ENCODE results near the gene IL11.

DNA sequence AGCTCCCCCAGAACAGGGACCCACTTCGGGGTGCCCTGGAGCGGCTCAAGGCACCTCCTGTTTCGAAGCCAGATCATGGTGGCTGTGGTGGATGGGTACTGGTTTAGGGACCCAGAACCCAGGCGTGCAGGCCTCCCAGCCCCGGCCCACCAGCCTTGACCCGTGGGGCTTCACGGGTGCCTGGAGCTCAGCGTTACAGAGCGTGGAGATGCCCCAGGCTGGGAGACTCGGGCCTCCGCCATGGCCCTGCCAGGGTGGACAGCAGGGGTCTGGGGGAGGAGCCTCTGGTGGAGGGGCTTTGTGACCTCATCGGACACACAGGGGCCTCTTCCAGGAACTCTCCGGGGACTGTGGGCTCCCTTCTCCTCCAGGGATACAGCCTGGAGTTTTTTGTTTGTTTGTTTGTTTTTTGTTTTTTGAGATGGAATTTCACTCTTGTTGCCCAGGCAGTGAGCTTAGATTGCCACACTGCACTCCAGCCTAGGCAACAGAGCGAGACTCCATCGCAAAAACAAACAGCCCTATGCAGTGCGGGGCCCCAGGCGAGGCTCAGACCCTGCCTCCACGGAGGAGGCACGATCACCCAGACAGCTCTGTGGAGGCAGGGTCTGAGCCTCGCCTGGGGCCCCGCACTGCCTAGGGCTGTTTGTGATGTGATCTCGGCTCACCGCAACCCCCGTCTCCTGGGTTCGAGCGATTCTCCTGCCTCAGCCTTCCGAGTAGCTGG is 7.1 kb downstream of the IL11 start, which contains the start of gene GARIN5B:
- TF ChIP-seq, protein P1, sequence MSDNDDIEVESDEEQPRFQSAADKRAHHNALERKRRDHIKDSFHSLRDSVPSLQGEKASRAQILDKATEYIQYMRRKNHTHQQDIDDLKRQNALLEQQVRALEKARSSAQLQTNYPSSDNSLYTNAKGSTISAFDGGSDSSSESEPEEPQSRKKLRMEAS (IDR thresholded peaks at IDR 0.05), result no peak
- TF ChIP-seq YY1 (IDR thresholded peaks at IDR 0.05; ENCODE audit: low read depth) (no peak), USF1 (IDR thresholded peaks at IDR 0.05) (no peak), FOXM1 (IDR thresholded peaks at IDR 0.05; ENCODE audit: borderline replicate concordance, low read depth) (no peak), EP300 (IDR thresholded peaks at IDR 0.05; ENCODE audit: borderline replicate concordance) (no peak), TAF1 (IDR thresholded peaks at IDR 0.05; ENCODE audit: low read depth) (no peak), TCF12 (IDR thresholded peaks at IDR 0.05; ENCODE audit: low read depth) (no peak), EGR1 (IDR thresholded peaks at IDR 0.05) (no peak), RAD21 (IDR thresholded peaks at IDR 0.05; ENCODE audit: low read depth) (no peak), NFIC (IDR thresholded peaks at IDR 0.05) (no peak), CEBPB (IDR thresholded peaks at IDR 0.05) (no peak), CREB1 (IDR thresholded peaks at IDR 0.05; ENCODE audit: low read depth) (no peak), ZBTB7A (IDR thresholded peaks at IDR 0.05; ENCODE audit: low read depth) (no peak)
- TF ChIP-seq, protein P2, sequence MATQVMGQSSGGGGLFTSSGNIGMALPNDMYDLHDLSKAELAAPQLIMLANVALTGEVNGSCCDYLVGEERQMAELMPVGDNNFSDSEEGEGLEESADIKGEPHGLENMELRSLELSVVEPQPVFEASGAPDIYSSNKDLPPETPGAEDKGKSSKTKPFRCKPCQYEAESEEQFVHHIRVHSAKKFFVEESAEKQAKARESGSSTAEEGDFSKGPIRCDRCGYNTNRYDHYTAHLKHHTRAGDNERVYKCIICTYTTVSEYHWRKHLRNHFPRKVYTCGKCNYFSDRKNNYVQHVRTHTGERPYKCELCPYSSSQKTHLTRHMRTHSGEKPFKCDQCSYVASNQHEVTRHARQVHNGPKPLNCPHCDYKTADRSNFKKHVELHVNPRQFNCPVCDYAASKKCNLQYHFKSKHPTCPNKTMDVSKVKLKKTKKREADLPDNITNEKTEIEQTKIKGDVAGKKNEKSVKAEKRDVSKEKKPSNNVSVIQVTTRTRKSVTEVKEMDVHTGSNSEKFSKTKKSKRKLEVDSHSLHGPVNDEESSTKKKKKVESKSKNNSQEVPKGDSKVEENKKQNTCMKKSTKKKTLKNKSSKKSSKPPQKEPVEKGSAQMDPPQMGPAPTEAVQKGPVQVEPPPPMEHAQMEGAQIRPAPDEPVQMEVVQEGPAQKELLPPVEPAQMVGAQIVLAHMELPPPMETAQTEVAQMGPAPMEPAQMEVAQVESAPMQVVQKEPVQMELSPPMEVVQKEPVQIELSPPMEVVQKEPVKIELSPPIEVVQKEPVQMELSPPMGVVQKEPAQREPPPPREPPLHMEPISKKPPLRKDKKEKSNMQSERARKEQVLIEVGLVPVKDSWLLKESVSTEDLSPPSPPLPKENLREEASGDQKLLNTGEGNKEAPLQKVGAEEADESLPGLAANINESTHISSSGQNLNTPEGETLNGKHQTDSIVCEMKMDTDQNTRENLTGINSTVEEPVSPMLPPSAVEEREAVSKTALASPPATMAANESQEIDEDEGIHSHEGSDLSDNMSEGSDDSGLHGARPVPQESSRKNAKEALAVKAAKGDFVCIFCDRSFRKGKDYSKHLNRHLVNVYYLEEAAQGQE (IDR thresholded peaks at IDR 0.05; ENCODE audit: low read depth), result no peak

Data from Ishikawa (cell line).